CD4-positive, alpha-beta T cell treated with Interleukin-15 for 1 hour (primary cell): ENCODE data around the gene JMJD7.

Source experiments
- DNase-seq: peaks from one replicate; pipeline ENCODE4 v3.0.0-alpha.2; 2020

Gene JMJD7

GRCh38 chr15:41801850-41802455 is 25.9 kb upstream of the JMJD7 start:
- DNase-seq: no peak

- no peak for DNase-seq
Observed at GRCh38 chr15:41804361-41804760, 23.5 kb upstream of the JMJD7 start.

- no peak for DNase-seq
Observed at GRCh38 chr15:41804916-41805666, 22.8 kb upstream of the JMJD7 start.

GRCh38 chr15:41805711-41806110 is 22.2 kb upstream of the JMJD7 start:
- DNase-seq: no peak

- no peak for DNase-seq
Observed at GRCh38 chr15:41806291-41807181, 21.4 kb upstream of the JMJD7 start.

- no peak for DNase-seq
Observed at GRCh38 chr15:41809121-41809520, 18.8 kb upstream of the JMJD7 start.

- no peak for DNase-seq
Observed at GRCh38 chr15:41809526-41810220, 18.2 kb upstream of the JMJD7 start.

GRCh38 chr15:41810651-41811431 is 17.1 kb upstream of the JMJD7 start:
- DNase-seq: no peak

- peak; percentile 74 for DNase-seq
Observed at GRCh38 chr15:41811432-41812195, 16.3 kb upstream of the JMJD7 start.

- no peak for DNase-seq
Observed at GRCh38 chr15:41812820-41813375, 15.0 kb upstream of the JMJD7 start.

- DNase-seq: no peak
Observed at GRCh38 chr15:41813426-41813825, 14.5 kb upstream of the JMJD7 start.

GRCh38 chr15:41814534-41814933 is 13.4 kb upstream of the JMJD7 start:
- DNase-seq: no peak

- no peak for DNase-seq
Observed at GRCh38 chr15:41816788-41817187, 11.1 kb upstream of the JMJD7 start.

- DNase-seq: no peak
Observed at GRCh38 chr15:41817327-41817726, 10.6 kb upstream of the JMJD7 start.

- DNase-seq: no peak
Observed at GRCh38 chr15:41817781-41818180, 10.1 kb upstream of the JMJD7 start.

GRCh38 chr15:41819455-41820050 is 8.3 kb upstream of the JMJD7 start:
- DNase-seq: no peak

- DNase-seq: no peak
Observed at GRCh38 chr15:41820791-41821423, 7.0 kb upstream of the JMJD7 start.

GRCh38 chr15:41821831-41822230 is 6.1 kb upstream of the JMJD7 start:
- no peak for DNase-seq

- no peak for DNase-seq
Observed at GRCh38 chr15:41822471-41822870, 5.4 kb upstream of the JMJD7 start.

GRCh38 chr15:41822957-41823356 is 4.9 kb upstream of the JMJD7 start:
- DNase-seq: no peak
